ENCODE measurements around the gene GUCY2C.

DNA sequence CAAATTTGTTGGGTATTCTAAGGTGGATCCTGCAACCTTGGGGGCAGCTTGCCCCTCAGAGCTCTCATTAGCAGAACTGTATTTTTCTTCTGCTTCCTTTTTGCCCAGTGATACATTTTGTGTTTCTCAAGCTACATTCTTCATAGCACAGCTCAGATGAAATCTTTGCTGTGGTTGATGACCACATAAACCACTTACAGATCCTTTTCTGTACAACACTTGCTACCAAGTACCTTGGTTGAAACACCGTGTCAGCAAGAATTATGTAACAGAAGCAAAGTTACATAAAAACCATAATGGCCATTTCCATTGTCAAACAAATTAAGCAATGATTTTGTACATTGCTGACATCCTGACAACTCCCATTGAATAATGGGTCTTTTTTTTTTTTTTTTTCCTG lies 119.1 kb downstream of the GUCY2C start:
- TF ChIP-seq, protein P1, sequence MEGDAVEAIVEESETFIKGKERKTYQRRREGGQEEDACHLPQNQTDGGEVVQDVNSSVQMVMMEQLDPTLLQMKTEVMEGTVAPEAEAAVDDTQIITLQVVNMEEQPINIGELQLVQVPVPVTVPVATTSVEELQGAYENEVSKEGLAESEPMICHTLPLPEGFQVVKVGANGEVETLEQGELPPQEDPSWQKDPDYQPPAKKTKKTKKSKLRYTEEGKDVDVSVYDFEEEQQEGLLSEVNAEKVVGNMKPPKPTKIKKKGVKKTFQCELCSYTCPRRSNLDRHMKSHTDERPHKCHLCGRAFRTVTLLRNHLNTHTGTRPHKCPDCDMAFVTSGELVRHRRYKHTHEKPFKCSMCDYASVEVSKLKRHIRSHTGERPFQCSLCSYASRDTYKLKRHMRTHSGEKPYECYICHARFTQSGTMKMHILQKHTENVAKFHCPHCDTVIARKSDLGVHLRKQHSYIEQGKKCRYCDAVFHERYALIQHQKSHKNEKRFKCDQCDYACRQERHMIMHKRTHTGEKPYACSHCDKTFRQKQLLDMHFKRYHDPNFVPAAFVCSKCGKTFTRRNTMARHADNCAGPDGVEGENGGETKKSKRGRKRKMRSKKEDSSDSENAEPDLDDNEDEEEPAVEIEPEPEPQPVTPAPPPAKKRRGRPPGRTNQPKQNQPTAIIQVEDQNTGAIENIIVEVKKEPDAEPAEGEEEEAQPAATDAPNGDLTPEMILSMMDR (conservative IDR thresholded peaks at IDR 0.05; ENCODE audit: low read length): no peak
- TF ChIP-seq EZH2phosphoT487 (IDR thresholded peaks at IDR 0.05; ENCODE audit: borderline replicate concordance, low read depth, low read length): no peak
